Measurements from ENCODE around the gene OTULINL.

Gene OTULINL

DNA sequence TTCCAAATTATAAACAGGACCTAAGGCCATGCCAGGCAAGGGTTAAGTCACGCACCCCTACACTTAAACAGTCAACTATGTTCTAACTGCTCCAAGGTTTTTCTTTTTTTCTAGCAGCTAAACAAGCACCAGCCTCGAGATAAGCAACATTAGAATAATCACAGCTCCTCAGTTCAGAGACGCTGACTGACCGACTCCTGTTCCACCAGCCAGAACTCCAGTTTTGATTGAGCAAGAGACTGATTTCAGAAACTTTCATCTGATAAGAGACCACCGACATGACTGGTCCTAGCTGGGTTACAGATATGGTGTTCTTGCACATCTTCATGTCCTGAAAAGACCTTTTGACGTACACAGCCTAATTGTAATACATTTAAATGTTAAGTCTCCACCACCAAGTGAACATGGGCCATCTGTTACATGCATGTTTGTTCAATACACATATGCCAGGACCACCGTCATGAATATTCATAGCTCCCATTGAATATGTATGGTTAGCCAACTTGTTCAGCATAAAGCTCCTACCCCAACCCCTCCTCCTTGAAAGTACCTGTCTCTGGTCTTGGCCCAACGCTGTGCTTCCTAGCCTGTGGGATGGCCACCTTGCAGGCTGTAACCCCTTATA lies 23.7 kb upstream of the OTULINL start:
- TF ChIP-seq TAF1 (IDR thresholded peaks at IDR 0.05; ENCODE audit: borderline replicate concordance, low read depth, low read length) = no peak
- no peak for TF ChIP-seq POLR2A (IDR thresholded peaks at IDR 0.05; ENCODE audit: low read depth, low read length)
- TF ChIP-seq POLR2AphosphoS5 (IDR thresholded peaks at IDR 0.05; ENCODE audit: low read depth, low read length) = no peak
- no peak for DNase-seq (ENCODE audit: insufficient read length)
- no peak for FAIRE-seq

GRCh38 chr5:14560091-14560595 lies 21.4 kb upstream of the OTULINL start:
- DNase-seq (ENCODE audit: insufficient read length) (no peak), FAIRE-seq (no peak)
- TF ChIP-seq POLR2A (IDR thresholded peaks at IDR 0.05; ENCODE audit: low read depth, low read length) (no peak), TAF1 (IDR thresholded peaks at IDR 0.05; ENCODE audit: borderline replicate concordance, low read depth, low read length) (no peak), POLR2AphosphoS5 (IDR thresholded peaks at IDR 0.05; ENCODE audit: low read depth, low read length) (no peak)

- TF ChIP-seq TAF1 (IDR thresholded peaks at IDR 0.05; ENCODE audit: borderline replicate concordance, low read depth, low read length) = no peak
- FAIRE-seq (no peak), DNase-seq (ENCODE audit: insufficient read length) (no peak)
These were observed 19.9 kb upstream of the OTULINL start for GRCh38 chr5:14561741-14562140.

DNA sequence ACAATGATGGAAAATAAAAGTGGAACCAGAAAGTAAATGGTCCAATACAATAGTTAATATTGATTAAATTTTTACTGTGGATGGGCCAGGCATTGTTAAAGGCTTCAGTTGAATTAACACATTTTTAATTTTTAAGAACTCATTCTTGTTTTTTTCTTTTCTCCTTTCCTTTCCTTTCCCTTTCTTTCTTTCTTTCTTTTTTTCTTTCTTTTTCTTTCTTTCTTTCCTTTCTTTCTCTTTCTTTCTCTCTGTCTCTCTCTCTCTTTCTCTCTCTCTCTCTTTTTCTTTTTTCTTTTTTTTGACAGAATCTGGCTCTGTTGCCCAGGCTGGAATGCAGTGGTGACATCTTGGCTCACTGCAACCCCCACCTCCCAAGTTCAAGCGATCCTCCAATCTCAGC lies 13.3 kb upstream of the OTULINL start:
- FAIRE-seq (no peak), DNase-seq (ENCODE audit: insufficient read length) (no peak)
- TF ChIP-seq POLR2A (IDR thresholded peaks at IDR 0.05; ENCODE audit: low read depth, low read length) = no peak

DNA sequence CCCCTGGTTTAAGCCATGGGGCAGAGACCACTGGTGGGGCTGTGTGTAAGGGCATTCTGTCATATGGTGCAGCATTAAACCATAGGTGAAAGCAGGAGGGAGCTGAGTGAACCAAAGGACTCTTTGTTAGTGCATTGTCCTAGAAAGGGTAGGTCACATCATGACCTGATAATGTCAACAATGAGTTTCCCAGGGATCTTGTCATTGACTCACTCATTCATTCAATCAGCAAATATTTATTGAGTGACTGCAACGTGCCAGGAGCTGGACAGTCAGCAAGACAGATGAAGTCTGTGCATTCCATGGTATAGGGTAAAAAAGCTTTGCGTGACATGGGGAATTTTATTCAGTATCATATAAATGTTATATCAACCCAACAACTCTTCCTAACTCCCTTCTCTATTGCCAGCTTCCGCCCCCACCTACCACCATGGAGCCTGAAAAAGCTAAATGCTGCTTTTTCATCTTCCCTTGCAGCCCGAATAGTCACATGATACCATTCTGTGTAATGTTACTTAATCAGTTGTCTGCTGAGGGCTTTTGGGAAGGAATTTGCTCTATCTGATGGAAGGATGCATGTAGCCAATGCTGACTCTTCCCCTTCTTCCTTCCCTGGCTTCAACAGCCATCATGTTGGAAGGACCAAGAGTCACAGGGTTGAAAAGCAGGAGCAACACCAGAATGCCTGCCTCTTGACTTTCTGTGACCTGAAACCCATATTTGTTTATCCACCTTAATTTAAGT lies 11.5 kb upstream of the OTULINL start:
- DNase-seq (ENCODE audit: insufficient read length) (no peak), FAIRE-seq (no peak)
- no peak for TF ChIP-seq TAF1 (IDR thresholded peaks at IDR 0.05; ENCODE audit: borderline replicate concordance, low read depth, low read length)
- no peak for TF ChIP-seq POLR2AphosphoS5 (IDR thresholded peaks at IDR 0.05; ENCODE audit: low read depth, low read length)
- TF ChIP-seq POLR2A (IDR thresholded peaks at IDR 0.05; ENCODE audit: low read depth, low read length) = no peak

DNA sequence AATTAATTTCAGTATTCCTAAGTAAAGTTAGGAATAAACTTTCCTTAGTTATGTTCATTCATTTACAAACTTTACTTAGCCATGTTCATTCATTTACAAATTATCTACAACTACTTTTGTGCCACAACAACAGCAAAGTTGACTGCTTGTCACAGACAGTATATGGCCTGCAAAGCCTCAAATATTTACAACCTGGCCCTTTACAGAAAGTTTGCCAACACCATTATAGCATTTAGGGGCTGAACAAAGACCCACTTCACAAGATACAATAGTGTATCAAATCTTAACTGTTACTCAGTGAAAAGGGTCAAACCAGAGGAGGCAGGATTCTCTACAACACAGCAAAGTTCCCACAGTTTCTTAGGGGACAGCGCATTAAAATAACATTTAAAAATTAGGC lies 9.7 kb upstream of the OTULINL start:
- TF ChIP-seq POLR2A (IDR thresholded peaks at IDR 0.05; ENCODE audit: low read depth, low read length) = no peak
- TF ChIP-seq TAF1 (IDR thresholded peaks at IDR 0.05; ENCODE audit: borderline replicate concordance, low read depth, low read length) = no peak
- no peak for TF ChIP-seq POLR2AphosphoS5 (IDR thresholded peaks at IDR 0.05; ENCODE audit: low read depth, low read length)
- FAIRE-seq (no peak), DNase-seq (ENCODE audit: insufficient read length) (no peak)

DNA sequence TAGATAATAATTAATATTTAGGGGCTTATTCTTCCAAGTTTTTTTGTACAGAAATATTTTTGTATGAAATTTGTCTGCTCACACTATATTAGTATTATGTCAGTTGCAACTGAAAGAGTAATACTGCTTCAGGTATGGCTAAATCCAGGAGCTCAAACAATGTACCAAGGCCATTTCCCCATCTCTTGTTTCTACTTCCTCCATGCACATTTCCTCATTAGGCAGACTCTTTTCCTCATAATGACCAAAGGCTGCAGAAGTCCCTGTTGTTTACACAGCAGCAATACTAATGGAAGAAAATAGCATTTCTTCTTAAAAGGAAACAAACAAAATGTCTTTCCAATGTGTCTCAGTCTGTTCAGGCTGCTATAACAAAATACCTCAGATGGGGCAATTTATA lies 9.2 kb upstream of the OTULINL start:
- FAIRE-seq (no peak), DNase-seq (ENCODE audit: insufficient read length) (no peak)
- no peak for TF ChIP-seq TAF1 (IDR thresholded peaks at IDR 0.05; ENCODE audit: borderline replicate concordance, low read depth, low read length)

DNA sequence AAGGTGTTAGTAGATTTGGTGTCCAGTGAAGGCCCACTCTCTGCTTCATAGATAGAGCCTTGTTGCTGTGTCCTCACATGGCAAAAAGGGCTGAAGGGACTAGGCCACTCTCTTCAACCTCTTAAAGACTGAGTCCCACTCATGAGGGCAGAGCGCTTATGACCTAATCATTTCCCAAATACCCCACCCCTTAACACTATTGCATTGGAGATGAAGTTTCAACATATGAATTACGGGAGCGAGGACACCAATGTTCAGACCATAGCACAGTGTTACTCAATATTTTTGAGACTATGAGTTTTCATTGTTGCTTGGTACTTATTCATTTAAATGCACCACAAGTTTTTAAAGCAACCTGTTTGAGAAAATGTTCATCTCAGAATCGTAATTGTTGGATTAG lies 8.8 kb upstream of the OTULINL start:
- TF ChIP-seq POLR2A (IDR thresholded peaks at IDR 0.05; ENCODE audit: low read depth, low read length) = no peak
- no peak for TF ChIP-seq POLR2AphosphoS5 (IDR thresholded peaks at IDR 0.05; ENCODE audit: low read depth, low read length)
- TF ChIP-seq TAF1 (IDR thresholded peaks at IDR 0.05; ENCODE audit: borderline replicate concordance, low read depth, low read length) = no peak

DNA sequence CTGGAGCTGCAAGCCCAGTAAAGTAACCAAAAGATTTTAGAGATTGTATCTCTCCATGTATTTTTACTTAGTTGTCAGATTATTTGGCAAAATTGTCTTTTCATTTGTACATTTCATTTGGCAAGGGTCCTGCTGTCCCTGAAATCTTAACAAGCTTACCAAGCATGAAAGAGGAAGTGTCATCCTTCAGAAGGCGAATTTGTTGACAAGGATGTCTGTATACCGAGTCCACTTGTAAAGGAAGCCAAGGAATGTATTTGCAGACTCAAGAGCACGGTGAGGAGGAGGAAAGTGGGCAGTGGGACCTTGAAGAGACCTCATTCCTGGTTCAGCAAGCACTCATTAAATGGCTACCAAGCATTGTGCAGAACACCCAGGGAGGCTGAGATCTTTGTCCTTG lies 7.5 kb upstream of the OTULINL start:
- DNase-seq (ENCODE audit: insufficient read length) (no peak), FAIRE-seq (no peak)

More for the DNA sequence above, 8.8 kb upstream of the OTULINL start:
- DNase-seq (ENCODE audit: insufficient read length) (no peak), FAIRE-seq (no peak)

DNA sequence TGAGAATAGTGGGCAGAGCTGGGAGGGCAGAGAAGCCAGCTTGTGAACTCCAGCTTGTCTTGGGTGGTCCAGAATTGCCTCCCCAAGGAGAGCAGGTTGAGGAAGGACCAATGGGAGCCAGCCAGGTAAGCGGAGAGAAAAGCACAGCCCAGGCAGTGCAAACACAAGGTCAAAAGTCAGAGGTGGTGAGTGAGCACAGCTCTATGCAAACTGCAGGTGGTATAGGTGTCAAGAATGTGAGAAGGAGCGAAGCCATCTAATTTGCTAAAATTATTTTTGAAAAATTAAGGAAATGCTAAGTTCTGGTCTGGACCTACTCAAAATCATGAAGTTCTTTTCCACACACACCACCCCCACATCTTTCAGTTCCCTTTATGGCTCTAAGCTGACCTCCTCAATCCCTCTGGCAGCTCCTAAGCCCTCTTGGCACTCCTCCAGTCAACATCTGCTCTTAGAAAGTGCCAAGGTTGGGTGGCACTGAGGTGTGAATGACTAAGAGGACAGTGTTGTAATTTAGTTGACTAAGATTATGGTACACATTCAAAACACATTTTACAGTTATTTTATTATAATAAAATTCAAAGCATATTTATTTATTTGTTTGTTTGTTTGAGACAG lies 6.6 kb upstream of the OTULINL start:
- no peak for DNase-seq (ENCODE audit: insufficient read length)
- TF ChIP-seq POLR2A (IDR thresholded peaks at IDR 0.05; ENCODE audit: low read depth, low read length) (no peak), POLR2AphosphoS5 (IDR thresholded peaks at IDR 0.05; ENCODE audit: low read depth, low read length) (no peak), TAF1 (IDR thresholded peaks at IDR 0.05; ENCODE audit: borderline replicate concordance, low read depth, low read length) (no peak)
- FAIRE-seq = no peak

More for the DNA sequence above, 7.5 kb upstream of the OTULINL start:
- no peak for TF ChIP-seq POLR2A (IDR thresholded peaks at IDR 0.05; ENCODE audit: low read depth, low read length)
- TF ChIP-seq POLR2AphosphoS5 (IDR thresholded peaks at IDR 0.05; ENCODE audit: low read depth, low read length) = no peak
- no peak for TF ChIP-seq TAF1 (IDR thresholded peaks at IDR 0.05; ENCODE audit: borderline replicate concordance, low read depth, low read length)

GRCh38 chr5:14576206-14576605 lies 5.4 kb upstream of the OTULINL start:
- no peak for TF ChIP-seq TAF1 (IDR thresholded peaks at IDR 0.05; ENCODE audit: borderline replicate concordance, low read depth, low read length)
- TF ChIP-seq POLR2A (IDR thresholded peaks at IDR 0.05; ENCODE audit: low read depth, low read length) = no peak
- TF ChIP-seq POLR2AphosphoS5 (IDR thresholded peaks at IDR 0.05; ENCODE audit: low read depth, low read length) = no peak
- no peak for DNase-seq (ENCODE audit: insufficient read length)

GRCh38 chr5:14577079-14577725 lies 4.4 kb upstream of the OTULINL start:
- FAIRE-seq = no peak
- no peak for DNase-seq (ENCODE audit: insufficient read length)
- TF ChIP-seq TAF1 (IDR thresholded peaks at IDR 0.05; ENCODE audit: borderline replicate concordance, low read depth, low read length) (no peak), POLR2A (IDR thresholded peaks at IDR 0.05; ENCODE audit: low read depth, low read length) (no peak), POLR2AphosphoS5 (IDR thresholded peaks at IDR 0.05; ENCODE audit: low read depth, low read length) (no peak)

More at GRCh38 chr5:14576206-14576605, 5.4 kb upstream of the OTULINL start:
- no peak for FAIRE-seq

Measured in GM12892 (cell line).